Heart left ventricle (tissue), 13 donors: ENCODE data around the gene ZNF20.

Source experiments
- POLR2A ChIP-seq, 2 donors: fragments of 450-650 bp; IDR thresholded peaks; one replicate each; pipeline ENCODE4 v1.6.1; 2017; ENCODE audit warnings: antibody characterized with exemption in 2 of 2, mild to moderate bottlenecking in 2 of 2, moderate library complexity in 2 of 2
- TF ChIP-seq, protein P1 (sequence below), 12 donors: fragments of 200-600 bp; sonication (generic) in 4 of 12; IDR thresholded peaks; one replicate each; pipeline versions ENCODE4 v1.5.0 to v1.8.0; 2018 to 2022; ENCODE audit warnings: antibody characterized with exemption in 12 of 12, mild to moderate bottlenecking in 5 of 12
- donor health status: ischemic (EF 13 %, LVEDD 7.1; RV severe dilation, severe dysfunction).
- donor health status: DM: no; HTN: yes; CAD: no.
- donor health status: DM: no; HTN: no; CAD: no.
- donor health status: ischemic (EF 25% LVEDD 6.9; RV normal size, moderate dysfunction).
- donor health status: ischemic (EF 25% LVEDD 5.7; RV mildly dilated, moderate dysfunction).
- donor health status: ischemic (EF 35%, LVEDD 5.7; RV mildly dilated, moderate dysfunction).
- donor health status: nonischemic (EF 11% LVEDD 7.7; RV severe dilation, severe dysfunction).
- donor health status: DM: yes; HTN: yes; CAD: no.
- donor health status: PGD.
- donor health status: ischemic (EF 29% LVEDD 5.4; RV normal size, mild dysfunction).
- donor health status: nonischemic (EF 23%, LVEDD 6.1; RV moderate dilation, normal function).

- TF ChIP-seq, protein P1, sequence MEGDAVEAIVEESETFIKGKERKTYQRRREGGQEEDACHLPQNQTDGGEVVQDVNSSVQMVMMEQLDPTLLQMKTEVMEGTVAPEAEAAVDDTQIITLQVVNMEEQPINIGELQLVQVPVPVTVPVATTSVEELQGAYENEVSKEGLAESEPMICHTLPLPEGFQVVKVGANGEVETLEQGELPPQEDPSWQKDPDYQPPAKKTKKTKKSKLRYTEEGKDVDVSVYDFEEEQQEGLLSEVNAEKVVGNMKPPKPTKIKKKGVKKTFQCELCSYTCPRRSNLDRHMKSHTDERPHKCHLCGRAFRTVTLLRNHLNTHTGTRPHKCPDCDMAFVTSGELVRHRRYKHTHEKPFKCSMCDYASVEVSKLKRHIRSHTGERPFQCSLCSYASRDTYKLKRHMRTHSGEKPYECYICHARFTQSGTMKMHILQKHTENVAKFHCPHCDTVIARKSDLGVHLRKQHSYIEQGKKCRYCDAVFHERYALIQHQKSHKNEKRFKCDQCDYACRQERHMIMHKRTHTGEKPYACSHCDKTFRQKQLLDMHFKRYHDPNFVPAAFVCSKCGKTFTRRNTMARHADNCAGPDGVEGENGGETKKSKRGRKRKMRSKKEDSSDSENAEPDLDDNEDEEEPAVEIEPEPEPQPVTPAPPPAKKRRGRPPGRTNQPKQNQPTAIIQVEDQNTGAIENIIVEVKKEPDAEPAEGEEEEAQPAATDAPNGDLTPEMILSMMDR (IDR thresholded peaks at IDR 0.05) = no peak
- TF ChIP-seq POLR2A (IDR thresholded peaks at IDR 0.05) = no peak
Measured at GRCh38 chr19:12111943-12112637, 28.1 kb downstream of the ZNF20 start.
